ENCODE measurements around the gene THAP9.
"Not testable (repeated sequence)": the region's sequence is repeated elsewhere in the genome, so short reads cannot be mapped to it uniquely, and the experiment has no call there.

The THAP9 gene

GRCh38 chr4:82866033-82866432, 34.5 kb upstream of the THAP9 start:
- Histone ChIP-seq H3K36me3 (ENCODE audit: control insufficient read depth in 5 of 5, insufficient read depth in 5 of 5, low read length in 5 of 5) (peaks cover 54 to 80% (median 74%) of the 10 kb centered on the region in 5 donors), H3K27ac (ENCODE audit: low read depth, low read length) (peak overlapping the region; percentile 8)
- not testable (repeated sequence) for H3K4me3 ChIP-seq (ENCODE audit: low read depth in 1 of 5, low read length in 5 of 5); H3K9me3 ChIP-seq (ENCODE audit: control insufficient read depth in 5 of 5, low read length in 5 of 5); H3K9ac ChIP-seq (ENCODE audit: low read length in 5 of 5); H3K27me3 ChIP-seq (ENCODE audit: control insufficient read depth in 5 of 5, insufficient read depth in 4 of 5, low read length in 5 of 5); H3K4me1 ChIP-seq (ENCODE audit: control insufficient read depth in 5 of 5, insufficient read depth in 5 of 5, low read length in 5 of 5)

DNA sequence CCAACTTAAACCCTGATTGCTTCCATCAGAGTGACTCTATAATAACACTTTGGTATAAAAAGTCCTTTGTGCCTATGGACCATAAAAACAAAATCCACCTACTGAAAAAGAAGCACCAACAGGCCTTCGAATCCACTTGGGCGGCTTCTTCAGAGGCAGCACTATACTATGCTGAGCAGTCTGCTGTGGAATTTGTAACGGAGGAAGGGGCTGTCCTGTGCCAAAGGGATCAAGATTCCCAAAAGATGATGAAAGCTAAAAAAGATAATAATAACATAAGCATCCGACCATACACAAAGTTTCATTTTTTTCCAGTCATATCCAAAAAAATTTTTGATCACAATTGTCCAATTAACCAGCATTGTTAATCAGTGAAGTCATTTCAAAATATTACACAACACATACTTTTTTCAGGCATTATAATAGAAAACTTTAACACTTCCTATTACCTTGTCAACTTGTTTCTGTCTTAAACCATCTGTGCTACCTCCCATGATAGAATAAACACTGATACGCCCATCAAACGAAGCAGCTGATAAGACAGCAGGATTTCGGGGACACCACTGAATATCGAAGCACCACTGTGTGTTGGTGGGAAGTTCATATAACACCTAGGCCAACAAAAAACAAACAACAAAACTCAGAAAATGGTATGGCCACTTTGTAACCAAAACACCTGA, 33.7 kb upstream of the THAP9 start:
- Histone ChIP-seq H3K4me1 (ENCODE audit: control insufficient read depth in 5 of 5, insufficient read depth in 5 of 5, low read length in 5 of 5) (peaks cover 0 to 3% (median 0%) of the 10 kb centered on the region in 5 donors), H3K4me3 (ENCODE audit: low read depth in 1 of 5, low read length in 5 of 5) (no peak overlapping the region), H3K27ac (ENCODE audit: low read depth, low read length) (no peak overlapping the region), H3K9ac (ENCODE audit: low read length in 5 of 5) (no peak overlapping the region), H3K9me3 (ENCODE audit: control insufficient read depth in 5 of 5, low read length in 5 of 5) (no peaks in the 10 kb centered on the region), H3K27me3 (ENCODE audit: control insufficient read depth in 5 of 5, insufficient read depth in 4 of 5, low read length in 5 of 5) (no peaks in the 10 kb centered on the region), H3K36me3 (ENCODE audit: control insufficient read depth in 5 of 5, insufficient read depth in 5 of 5, low read length in 5 of 5) (peaks cover 53 to 81% (median 76%) of the 10 kb centered on the region in 5 donors)

DNA sequence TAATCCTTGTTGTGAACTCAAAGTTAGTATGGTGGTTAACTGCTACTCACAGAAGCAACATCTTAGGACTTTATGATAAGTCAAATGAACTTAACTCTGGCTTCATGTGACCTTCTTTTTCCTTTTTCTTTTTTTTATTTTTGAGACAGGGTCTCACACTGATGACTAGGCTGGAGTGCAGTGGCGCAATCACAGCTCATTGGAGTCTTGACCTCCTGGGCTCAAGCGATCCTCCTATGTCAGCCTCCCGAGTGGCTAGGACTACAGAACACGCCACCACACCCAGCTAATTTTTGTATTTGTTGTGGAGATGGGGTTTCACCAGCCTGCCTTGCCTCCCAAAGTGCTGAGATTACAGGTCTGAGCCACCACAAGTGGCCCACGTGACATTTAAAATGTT, 32.0 kb upstream of the THAP9 start:
- Histone ChIP-seq H3K27ac (ENCODE audit: low read depth, low read length) (no peak overlapping the region), H3K9ac (ENCODE audit: low read length in 5 of 5) (no peak overlapping the region), H3K4me3 (ENCODE audit: low read depth in 1 of 5, low read length in 5 of 5) (no peak overlapping the region), H3K27me3 (ENCODE audit: control insufficient read depth in 5 of 5, insufficient read depth in 4 of 5, low read length in 5 of 5) (no peaks in the 10 kb centered on the region), H3K4me1 (ENCODE audit: control insufficient read depth in 5 of 5, insufficient read depth in 5 of 5, low read length in 5 of 5) (peaks cover 0 to 3% (median 0%) of the 10 kb centered on the region in 5 donors), H3K9me3 (ENCODE audit: control insufficient read depth in 5 of 5, low read length in 5 of 5) (no peaks in the 10 kb centered on the region), H3K36me3 (ENCODE audit: control insufficient read depth in 5 of 5, insufficient read depth in 5 of 5, low read length in 5 of 5) (peaks cover 42 to 84% (median 77%) of the 10 kb centered on the region in 5 donors)

GRCh38 chr4:82885410-82885809, 15.1 kb upstream of the THAP9 start:
- Histone ChIP-seq H3K4me3 (ENCODE audit: low read depth in 1 of 5, low read length in 5 of 5) (no peak overlapping the region), H3K36me3 (ENCODE audit: control insufficient read depth in 5 of 5, insufficient read depth in 5 of 5, low read length in 5 of 5) (peaks cover 2 to 7% (median 5%) of the 10 kb centered on the region in 5 donors), H3K9me3 (ENCODE audit: control insufficient read depth in 5 of 5, low read length in 5 of 5) (no peaks in the 10 kb centered on the region), H3K27me3 (ENCODE audit: control insufficient read depth in 5 of 5, insufficient read depth in 4 of 5, low read length in 5 of 5) (no peaks in the 10 kb centered on the region), H3K27ac (ENCODE audit: low read depth, low read length) (peak overlapping the region; percentile 24), H3K9ac (ENCODE audit: low read length in 5 of 5) (peak overlapping the region in 1 of 5 donors; percentile 40), H3K4me1 (ENCODE audit: control insufficient read depth in 5 of 5, insufficient read depth in 5 of 5, low read length in 5 of 5) (peaks cover 2 to 52% (median 37%) of the 10 kb centered on the region in 5 donors)

- Histone ChIP-seq H3K9me3 (ENCODE audit: control insufficient read depth in 5 of 5, low read length in 5 of 5) (no peaks in the 10 kb centered on the region), H3K4me1 (ENCODE audit: control insufficient read depth in 5 of 5, insufficient read depth in 5 of 5, low read length in 5 of 5) (peaks cover 2 to 53% (median 37%) of the 10 kb centered on the region in 5 donors), H3K27me3 (ENCODE audit: control insufficient read depth in 5 of 5, insufficient read depth in 4 of 5, low read length in 5 of 5) (no peaks in the 10 kb centered on the region), H3K36me3 (ENCODE audit: control insufficient read depth in 5 of 5, insufficient read depth in 5 of 5, low read length in 5 of 5) (peaks cover 0 to 3% (median 2%) of the 10 kb centered on the region in 5 donors), H3K27ac (ENCODE audit: low read depth, low read length) (peak overlapping the region; percentile 46), H3K4me3 (ENCODE audit: low read depth in 1 of 5, low read length in 5 of 5) (no peak overlapping the region), H3K9ac (ENCODE audit: low read length in 5 of 5) (peak overlapping the region in 1 of 5 donors; percentile 66)
Measured at GRCh38 chr4:82886147-82886942, 14.2 kb upstream of the THAP9 start.

DNA sequence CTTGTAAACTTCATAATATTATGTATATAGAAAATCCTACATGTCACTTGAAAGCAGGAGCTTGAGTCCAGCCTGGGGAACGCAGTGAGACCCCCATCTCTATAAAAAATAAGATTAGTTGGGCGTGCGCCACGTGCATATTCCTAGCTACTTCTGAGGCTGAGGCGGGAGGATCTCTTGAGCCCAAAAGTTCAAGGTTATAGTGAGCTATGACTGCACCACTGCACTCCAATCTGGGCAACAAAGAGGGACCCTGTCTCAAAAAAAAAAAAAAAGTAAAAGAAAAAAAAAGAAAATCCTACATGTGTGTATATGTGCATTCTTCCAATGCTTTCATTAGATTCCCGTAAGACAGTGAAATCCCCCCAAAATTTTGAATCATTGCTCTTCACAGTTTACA, 11.2 kb upstream of the THAP9 start:
- Histone ChIP-seq H3K27me3 (ENCODE audit: control insufficient read depth in 5 of 5, insufficient read depth in 4 of 5, low read length in 5 of 5) (no peaks in the 10 kb centered on the region), H3K36me3 (ENCODE audit: control insufficient read depth in 5 of 5, insufficient read depth in 5 of 5, low read length in 5 of 5) (peaks cover 6 to 14% (median 9%) of the 10 kb centered on the region in 5 donors), H3K27ac (ENCODE audit: low read depth, low read length) (peak overlapping the region; percentile 99), H3K4me3 (ENCODE audit: low read depth in 1 of 5, low read length in 5 of 5) (peak overlapping the region; percentile 85 to 95 (median 94)), H3K9ac (ENCODE audit: low read length in 5 of 5) (peak overlapping the region in 3 of 5 donors; percentile 17 to 96 (median 89)), H3K9me3 (ENCODE audit: control insufficient read depth in 5 of 5, low read length in 5 of 5) (no peaks in the 10 kb centered on the region), H3K4me1 (ENCODE audit: control insufficient read depth in 5 of 5, insufficient read depth in 5 of 5, low read length in 5 of 5) (peaks cover 2 to 55% (median 41%) of the 10 kb centered on the region in 5 donors)

- Histone ChIP-seq H3K36me3 (ENCODE audit: control insufficient read depth in 5 of 5, insufficient read depth in 5 of 5, low read length in 5 of 5) (peaks cover 8 to 23% (median 16%) of the 10 kb centered on the region in 5 donors), H3K4me1 (ENCODE audit: control insufficient read depth in 5 of 5, insufficient read depth in 5 of 5, low read length in 5 of 5) (peaks cover 2 to 45% (median 38%) of the 10 kb centered on the region in 5 donors), H3K27me3 (ENCODE audit: control insufficient read depth in 5 of 5, insufficient read depth in 4 of 5, low read length in 5 of 5) (no peaks in the 10 kb centered on the region), H3K27ac (ENCODE audit: low read depth, low read length) (peak overlapping the region; percentile 99), H3K9ac (ENCODE audit: low read length in 5 of 5) (peak overlapping the region; percentile 81 to 96 (median 91)), H3K4me3 (ENCODE audit: low read depth in 1 of 5, low read length in 5 of 5) (peak overlapping the region; percentile 85 to 95 (median 94)), H3K9me3 (ENCODE audit: control insufficient read depth in 5 of 5, low read length in 5 of 5) (no peaks in the 10 kb centered on the region)
Measured at GRCh38 chr4:82890528-82890900, 10.0 kb upstream of the THAP9 start.

- Histone ChIP-seq H3K27ac (ENCODE audit: low read depth, low read length) (peak within 1 kb of the TSS; percentile 99), H3K9ac (ENCODE audit: low read length in 5 of 5) (peak within 1 kb of the TSS; percentile 81 to 96 (median 91)), H3K4me1 (ENCODE audit: control insufficient read depth in 5 of 5, insufficient read depth in 5 of 5, low read length in 5 of 5) (peaks cover 2 to 39% (median 32%) of the 10 kb centered on the region in 5 donors), H3K9me3 (ENCODE audit: control insufficient read depth in 5 of 5, low read length in 5 of 5) (no peaks in the 10 kb centered on the region), H3K4me3 (ENCODE audit: low read depth in 1 of 5, low read length in 5 of 5) (peak within 1 kb of the TSS; percentile 85 to 95 (median 94)), H3K27me3 (ENCODE audit: control insufficient read depth in 5 of 5, insufficient read depth in 4 of 5, low read length in 5 of 5) (no peaks in the 10 kb centered on the region), H3K36me3 (ENCODE audit: control insufficient read depth in 5 of 5, insufficient read depth in 5 of 5, low read length in 5 of 5) (peaks cover 8 to 24% (median 16%) of the 10 kb centered on the region in 5 donors)
Measured at GRCh38 chr4:82890901-82891706, 9.4 kb upstream of the THAP9 start, which contains the start of gene SEC31A. SEC31A (minus strand) TSS chr4:82891153; CDS start chr4:82881936, 9,217 bp downstream.

- Histone ChIP-seq H3K4me1 (ENCODE audit: control insufficient read depth in 5 of 5, insufficient read depth in 5 of 5, low read length in 5 of 5) (peaks cover 2 to 31% (median 26%) of the 10 kb centered on the region in 5 donors), H3K4me3 (ENCODE audit: low read depth in 1 of 5, low read length in 5 of 5) (peak overlapping the region; percentile 80 to 95 (median 94)), H3K9ac (ENCODE audit: low read length in 5 of 5) (peak overlapping the region; percentile 77 to 93 (median 81)), H3K27ac (ENCODE audit: low read depth, low read length) (peak overlapping the region; percentile 99), H3K9me3 (ENCODE audit: control insufficient read depth in 5 of 5, low read length in 5 of 5) (no peaks in the 10 kb centered on the region), H3K36me3 (ENCODE audit: control insufficient read depth in 5 of 5, insufficient read depth in 5 of 5, low read length in 5 of 5) (peaks cover 8 to 24% (median 16%) of the 10 kb centered on the region in 5 donors), H3K27me3 (ENCODE audit: control insufficient read depth in 5 of 5, insufficient read depth in 4 of 5, low read length in 5 of 5) (no peaks in the 10 kb centered on the region)
Measured at GRCh38 chr4:82891707-82892466, 8.6 kb upstream of the THAP9 start.

Data from subcutaneous abdominal adipose tissue (tissue), 5 donors.